Left ventricle myocardium superior (tissue), 1 donor: ENCODE data around the gene SLC33A1. TPM values are rescaled to one million over a fixed set of nuclear protein-coding genes. Genes with fewer than 3 reads are reported as not detected.

Source experiments
- ATAC-seq: fragments of 200-7000 bp; cut with Tn5 transposase; one replicate; pipeline ENCODE4 v1.9.1; 2020; ENCODE audit warnings: mild to moderate bottlenecking, moderate library complexity
- DNase-seq: peaks from one replicate; pipeline ENCODE4 v3.0.0-alpha.2; 2020
- intact Hi-C: fragments of 100-400 bp; cut with micrococcal nuclease; formaldehyde crosslinking; loops from one replicate; pipeline ENCODE4 v1.11.0; 2022
- total RNA-seq: library from RNA; stranded (reverse); fragmentation: NEBNext Ultra II Directional; extraction: Animal tissue kit (Norgen Biotek cat#: 25700); gene quantifications from one replicate; pipeline ENCODE4 v1.2.1, GENCODE V29; 2021
- donor health status: DM: no; HTN: yes; CAD: no; lungs with severe emphysema.

The SLC33A1 gene
- total RNA-seq, 1 donor from 2014 or later, result 21.2 TPM

DNA sequence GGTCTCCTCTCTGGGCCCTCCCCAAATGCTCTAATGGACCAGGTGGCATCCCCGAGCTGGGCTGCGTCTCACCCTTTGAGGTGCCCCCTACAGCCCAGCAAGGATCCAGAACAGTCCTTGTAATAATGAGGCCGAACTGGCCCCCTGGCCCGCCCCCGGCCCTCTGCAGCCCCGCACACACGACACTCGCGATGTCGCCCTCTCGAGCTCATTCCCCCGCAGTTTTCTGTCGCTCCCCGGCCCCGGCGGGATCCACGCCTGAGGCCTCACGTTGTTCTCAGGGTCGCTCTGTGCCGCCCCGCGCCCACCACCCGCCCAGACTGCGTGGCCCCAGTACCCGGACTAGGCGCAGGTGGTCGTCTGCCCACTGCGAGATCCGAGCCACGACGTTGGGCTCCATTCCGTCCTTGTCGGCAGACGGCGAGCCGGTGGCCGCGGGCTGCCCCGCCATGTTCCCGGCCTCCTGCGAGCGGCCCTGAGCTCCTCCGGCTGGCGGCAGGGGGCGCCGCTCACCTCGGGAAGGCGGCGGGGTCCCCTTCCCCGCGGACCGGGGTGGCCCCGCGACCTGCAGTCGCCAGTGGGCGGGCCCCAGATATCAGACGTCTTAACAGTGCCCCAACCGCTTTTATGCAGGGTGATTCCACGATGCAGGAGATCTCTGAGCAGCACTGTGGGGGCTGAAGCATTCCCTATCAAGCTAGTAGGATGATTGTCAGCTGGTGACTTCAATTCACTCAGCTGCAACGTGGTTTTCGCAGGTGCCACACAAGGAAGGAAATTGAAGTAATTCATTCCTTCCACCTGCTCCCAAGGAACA, 48.2 kb downstream of the SLC33A1 start, which contains the start of gene C3orf33:
TSS of gene C3orf33 (minus strand) at position 477 of the 817 bp plus-strand sequence. CDS start at position 451, 26 bp downstream.
- intact Hi-C loops, result loop anchor here (10.0 kb wide), 1 partner anchor 69 kb away; the partner anchor contains the start of gene GMPS
- peak; percentile 98 for ATAC-seq
- DNase-seq, result peak; percentile 87

DNA sequence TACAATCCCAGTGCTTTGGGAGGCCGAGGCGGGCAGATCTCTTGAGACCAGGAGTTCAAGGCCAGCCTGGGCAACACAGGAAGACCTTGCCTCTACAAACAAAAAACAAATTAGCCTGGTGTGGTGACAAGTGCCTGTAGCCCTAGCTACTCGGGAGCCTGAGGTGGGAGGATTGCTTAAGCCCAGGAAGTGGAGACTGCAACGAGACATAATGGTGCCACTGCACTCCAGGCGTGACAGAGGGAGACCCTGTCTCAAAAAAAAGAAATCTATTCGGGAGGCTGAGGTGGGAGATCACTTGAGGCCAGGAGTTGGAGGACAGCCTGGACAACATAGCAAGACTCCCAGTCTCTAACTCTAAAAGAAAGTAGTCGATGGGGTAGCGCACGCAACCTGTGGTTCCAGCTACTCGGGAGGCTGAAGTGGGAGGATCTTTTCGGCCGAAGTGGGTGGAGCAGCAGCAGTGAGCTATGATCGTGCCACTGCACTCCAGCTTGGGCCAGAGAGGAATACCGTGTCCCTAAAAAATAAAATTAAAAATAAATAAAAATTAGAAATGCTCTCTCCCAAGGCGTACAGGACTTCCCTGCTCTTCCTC, 48.9 kb downstream of the SLC33A1 start:
- ATAC-seq (peak; percentile 59), DNase-seq (no peak)
- intact Hi-C loops, result loop anchor here (10.0 kb wide), 1 partner anchor 69 kb away; the partner anchor contains the start of gene GMPS

DNA sequence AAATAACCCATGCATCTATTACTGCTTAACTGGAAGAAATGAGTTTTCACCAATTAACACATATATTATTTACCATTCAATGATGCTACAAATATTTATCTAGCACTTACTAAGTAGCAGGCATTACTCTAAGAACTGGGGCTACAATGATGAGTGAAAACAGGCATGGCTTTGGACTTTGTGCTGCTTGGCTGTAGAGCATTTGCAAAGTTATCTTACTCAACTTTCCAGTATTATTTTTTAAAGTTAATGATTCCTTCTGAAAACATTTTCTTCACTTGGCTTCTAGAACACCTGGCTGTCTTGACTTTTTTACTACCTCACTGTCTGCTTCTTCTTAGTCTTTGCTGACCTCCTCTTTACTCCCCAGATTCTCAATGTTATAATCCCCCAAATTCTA, 49.9 kb downstream of the SLC33A1 start:
- no peak for DNase-seq
- intact Hi-C loops, result loop anchor here (10.0 kb wide), 1 partner anchor 70 kb away; the partner anchor contains the start of gene GMPS
- no peak for ATAC-seq

DNA sequence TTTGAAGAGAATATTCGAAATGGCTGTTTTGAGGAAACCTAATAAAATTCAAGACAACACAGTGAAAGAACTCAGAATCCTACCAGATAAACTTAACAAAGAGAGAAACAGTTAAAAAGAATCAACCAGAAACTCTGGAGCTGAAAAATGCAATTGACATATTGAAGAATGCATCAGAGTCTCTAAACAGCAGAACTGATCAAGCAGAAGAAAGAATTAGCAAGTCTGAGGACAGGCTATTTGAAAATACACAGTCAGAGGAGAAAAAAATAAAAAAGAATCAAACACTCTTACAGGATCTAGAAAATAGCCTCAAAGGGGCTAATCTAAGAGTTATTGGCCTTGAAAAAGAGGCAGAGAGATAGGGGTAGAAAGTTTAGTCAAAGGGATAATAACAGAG, 61.7 kb downstream of the SLC33A1 start:
- intact Hi-C loops, result no loop called here
- no peak for ATAC-seq
- no peak for DNase-seq

DNA sequence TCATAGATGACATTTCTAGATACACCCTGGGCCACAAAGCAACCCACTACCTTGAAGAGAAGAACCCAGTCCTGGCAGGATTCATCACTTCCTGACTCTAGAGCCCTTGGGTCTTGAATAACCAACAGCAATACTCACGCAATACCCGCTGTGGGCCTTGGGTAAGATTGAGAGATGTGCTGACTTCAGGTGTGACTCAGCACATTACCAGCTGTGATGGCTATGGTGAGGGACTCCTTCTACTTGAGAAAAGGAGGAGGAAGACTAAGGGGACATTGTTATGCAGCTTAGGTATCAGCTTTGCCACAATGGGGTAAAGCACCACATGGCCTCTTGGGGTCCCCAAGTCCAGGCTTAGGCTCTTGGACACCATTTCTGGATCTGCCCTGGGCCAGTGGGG, 63.0 kb downstream of the SLC33A1 start:
- intact Hi-C loops, result no loop called here
- DNase-seq, result no peak
- ATAC-seq, result no peak

DNA sequence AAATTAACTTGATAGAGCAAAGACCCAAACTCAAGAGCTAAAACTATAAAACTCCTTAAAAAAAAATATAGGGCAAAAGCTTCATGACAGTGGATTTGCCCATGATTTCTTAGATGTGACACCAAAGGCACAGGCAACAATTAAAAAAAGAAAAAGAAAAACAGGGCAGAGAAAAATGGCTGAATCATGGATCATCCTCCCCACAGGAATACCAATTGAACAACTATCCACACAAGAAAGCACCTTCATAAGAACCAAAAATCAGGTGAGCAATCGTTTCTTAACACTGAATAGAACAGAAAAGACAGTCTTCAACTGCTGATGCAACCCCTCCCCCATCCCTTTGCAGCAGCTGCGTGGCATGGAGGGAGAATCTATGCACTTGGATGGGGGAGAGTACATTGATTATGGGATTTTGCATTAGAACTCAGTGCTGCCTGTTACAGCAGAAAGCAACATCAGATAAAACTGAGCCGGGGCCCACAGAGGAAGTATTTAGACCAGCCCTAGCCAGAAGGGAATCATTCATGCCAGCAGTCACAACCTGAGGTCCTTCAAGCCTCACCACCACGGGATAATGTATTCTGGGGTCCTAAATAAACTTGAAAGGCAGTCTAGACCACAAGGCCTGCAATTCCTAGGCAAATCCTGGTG, 63.8 kb downstream of the SLC33A1 start:
- ATAC-seq (no peak), DNase-seq (no peak)
- intact Hi-C loops, result no loop called here

DNA sequence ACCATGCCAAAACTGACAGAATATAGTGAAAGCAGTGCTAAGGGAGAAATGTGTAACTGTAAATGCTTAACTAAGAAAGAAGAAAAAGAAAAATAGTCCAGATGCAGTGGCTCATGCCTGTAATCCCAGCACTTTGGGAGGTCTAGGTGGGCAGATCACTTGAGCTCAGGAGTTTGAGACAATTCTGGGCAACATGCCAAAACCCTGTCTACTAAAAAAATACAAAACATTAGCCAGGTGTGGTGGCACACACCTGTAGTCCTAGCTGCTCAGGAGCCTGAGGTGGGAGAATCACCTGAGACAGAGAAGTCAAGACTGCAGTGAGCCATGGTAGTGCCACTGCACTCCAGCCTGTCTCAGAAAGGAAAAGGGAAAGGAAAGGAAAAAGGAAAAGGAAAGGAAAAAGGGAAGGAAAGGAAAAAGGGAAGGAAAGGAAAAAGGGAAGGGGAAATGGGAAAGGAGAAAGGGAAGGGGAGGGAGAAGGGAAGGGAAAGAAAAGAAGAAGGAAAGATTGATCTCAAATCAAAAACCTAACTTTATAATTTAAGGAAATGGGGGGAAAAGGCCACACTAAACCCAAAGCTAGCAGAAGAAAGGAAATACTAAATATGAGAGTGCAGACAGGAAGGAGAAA, 68.4 kb downstream of the SLC33A1 start:
- no peak for DNase-seq
- intact Hi-C loops, result no loop called here
- no peak for ATAC-seq

DNA sequence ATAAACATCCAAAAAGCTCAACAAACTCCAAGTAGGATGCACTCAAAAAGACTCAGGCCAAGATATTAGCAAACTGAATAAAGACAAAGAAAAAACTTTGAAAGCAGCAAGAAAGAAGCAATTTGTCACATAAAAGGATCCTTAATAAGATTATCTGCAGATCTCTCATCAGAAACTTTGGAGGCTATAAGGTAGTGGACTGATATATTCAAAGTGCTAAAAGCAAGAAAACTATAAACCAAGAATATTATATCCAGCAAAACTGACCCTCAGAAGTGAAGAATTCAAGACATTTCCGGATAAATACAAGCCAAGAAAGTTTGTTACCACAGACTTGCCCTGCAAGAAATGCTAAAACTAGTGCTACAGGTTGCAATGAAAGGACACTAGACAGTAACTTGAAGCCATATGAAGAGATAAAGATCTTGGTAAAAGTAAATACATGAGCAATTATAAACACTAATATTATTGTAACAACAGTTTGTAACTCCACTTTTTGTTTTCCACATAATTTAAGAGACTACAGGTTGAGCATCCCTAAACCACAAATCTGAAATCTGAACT, 71.8 kb downstream of the SLC33A1 start:
- intact Hi-C loops, result no loop called here
- no peak for ATAC-seq

DNA sequence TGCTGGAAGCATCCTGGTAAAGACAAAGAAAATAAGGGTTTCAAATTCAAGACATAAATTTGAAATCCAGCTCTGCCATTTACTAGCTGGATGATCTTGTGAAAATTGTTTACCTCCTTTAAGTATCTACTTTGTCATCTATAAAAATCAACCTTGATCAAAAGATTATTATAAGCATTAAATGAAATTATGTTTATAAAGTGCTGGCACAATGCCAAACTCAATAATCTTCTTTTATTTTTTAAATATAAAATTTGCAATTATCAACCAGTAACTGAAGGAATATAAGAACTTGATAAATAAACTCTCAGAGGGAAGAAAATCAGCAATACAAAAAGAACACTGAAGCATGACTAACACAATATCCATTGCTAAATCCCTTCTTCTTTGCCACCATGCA, 73.9 kb downstream of the SLC33A1 start:
- no peak for DNase-seq
- ATAC-seq, result no peak
- intact Hi-C loops, result no loop called here

More for the DNA sequence above, 71.8 kb downstream of the SLC33A1 start:
- DNase-seq, result no peak

DNA sequence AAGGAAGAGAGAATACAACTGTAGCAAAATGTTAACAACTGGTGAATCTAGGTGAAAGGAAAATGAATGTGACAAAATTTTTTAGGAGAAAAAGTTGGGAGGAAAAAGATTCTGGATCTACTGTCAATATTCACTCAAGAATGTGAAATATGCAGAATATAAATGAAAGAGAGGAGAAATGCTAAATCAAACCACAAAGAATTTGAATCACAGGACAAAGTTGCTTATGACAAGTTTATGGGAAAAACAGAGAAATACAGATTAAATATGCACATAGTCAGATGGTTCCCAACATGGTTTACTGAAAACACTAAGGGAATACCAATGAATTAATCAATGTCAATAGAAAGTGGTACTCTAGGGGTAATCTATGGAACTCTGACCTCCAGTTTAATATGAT, 75.8 kb downstream of the SLC33A1 start:
- ATAC-seq (no peak), DNase-seq (no peak)
- intact Hi-C loops, result no loop called here

DNA sequence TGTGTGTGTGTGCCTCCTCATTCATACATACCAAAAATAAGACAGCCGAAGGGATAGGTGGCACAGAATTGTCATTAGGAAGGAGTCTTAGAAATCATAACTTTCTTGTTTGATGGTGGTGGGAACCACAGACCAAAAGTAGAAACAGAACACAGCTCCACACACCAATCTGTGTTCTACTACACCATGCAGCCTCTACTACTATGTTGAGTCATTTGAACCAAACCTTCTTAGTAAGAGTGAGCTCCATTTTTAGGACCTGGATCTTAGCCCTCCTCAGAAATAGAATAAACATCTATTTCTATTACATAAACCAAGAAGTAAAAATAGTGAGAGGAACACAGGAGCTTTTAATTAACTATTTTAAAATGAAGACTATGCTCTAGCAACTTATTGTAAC, 81.4 kb downstream of the SLC33A1 start:
- DNase-seq (no peak), ATAC-seq (peak; percentile 44)
- intact Hi-C loops, result no loop called here

DNA sequence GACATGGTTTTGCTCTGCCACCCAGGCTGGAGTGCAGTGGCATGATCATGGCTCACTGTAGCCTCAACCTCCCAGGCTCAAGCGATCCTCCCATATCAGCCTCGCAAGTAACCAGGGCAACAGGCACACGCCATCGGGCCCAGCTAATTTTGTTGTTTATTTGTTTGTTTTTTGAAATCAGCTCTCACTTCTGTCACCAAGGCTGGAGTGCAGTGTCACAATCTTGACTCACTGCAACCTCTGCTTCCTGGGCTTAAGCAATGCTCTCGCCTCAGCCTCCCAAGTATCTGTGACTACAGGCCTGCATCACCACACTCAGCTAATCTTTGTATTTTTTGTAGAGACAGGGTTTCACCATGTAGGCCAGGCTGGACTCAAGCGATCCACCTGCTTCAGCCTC, 83.1 kb downstream of the SLC33A1 start:
- DNase-seq (no peak), ATAC-seq (no peak)
- intact Hi-C loops, result no loop called here

Other genes starting within 250 kb of the SLC33A1 start
- gene PLCH1, start 109.4 kb downstream of the SLC33A1 start, total RNA-seq, result 0.50 TPM
- gene C3orf33, start 48.1 kb downstream of the SLC33A1 start, total RNA-seq, result 7.3 TPM
- 32.5 TPM for gene GMPS, start 16.2 kb upstream of the SLC33A1 start, total RNA-seq